Peyer's patch (tissue), 4 donors: ENCODE results near the gene TLX1. TPM values are rescaled to one million over a fixed set of nuclear protein-coding genes. Genes with fewer than 3 reads are reported as not detected.

ENCODE experiments used
- DNase-seq, 3 donors: peaks; one replicate each; pipeline ENCODE4 v3.0.0-alpha.2; 2017 to 2019
- H3K27ac ChIP-seq, 4 donors: fragments of 200-600 bp; sonication (generic); one replicate each; pipeline ENCODE4 v1.5.1; 2016 to 2019
- H3K27me3 ChIP-seq, 2 donors: fragments of 200-600 bp; sonication (generic); one replicate each; pipeline ENCODE4 v1.5.1; 2019
- H3K36me3 ChIP-seq, 3 donors: fragments of 200-600 bp; sonication (generic); one replicate each; pipeline ENCODE4 v1.5.1; 2016 to 2019
- H3K4me1 ChIP-seq, 4 donors: fragments of 200-600 bp; sonication (generic); one replicate each; pipeline ENCODE4 v1.5.1; 2016 to 2019
- H3K4me3 ChIP-seq, 4 donors: fragments of 200-600 bp; sonication (generic); 1 replicate in 3 of 4; 2 replicates in 1 of 4; pipeline ENCODE4 v1.5.1; 2016 to 2019; ENCODE audit warnings: mild to moderate bottlenecking in 1 of 4
- H3K9me3 ChIP-seq, 4 donors: fragments of 200-600 bp; sonication (generic); one replicate each; pipeline ENCODE4 v1.5.1; 2016 to 2019; ENCODE audit warnings: mild to moderate bottlenecking in 1 of 4
- POLR2A ChIP-seq, 2 donors: fragments of 450-650 bp; IDR thresholded peaks; one replicate each; pipeline ENCODE4 v1.5.1; 2017; ENCODE audit warnings: antibody characterized with exemption in 2 of 2, mild to moderate bottlenecking in 2 of 2, moderate library complexity in 2 of 2
- total RNA-seq, 4 donors: library from RNA; depleted of rRNA; stranded (reverse); fragments of >200 nt; gene quantifications; one replicate each; pipeline ENCODE4 v1.1.0, GENCODE V29; 2016
- TF ChIP-seq, protein P1 (sequence below), 6 experiments: fragments of 450-650 bp in 4 of 6; fragments of 200-600 bp in 2 of 6; sonication (generic) in 1 of 6; IDR thresholded peaks; one replicate each; pipeline ENCODE4 v1.5.1; 2017 to 2019; ENCODE audit warnings: antibody characterized with exemption in 6 of 6, mild to moderate bottlenecking in 3 of 6, moderate library complexity in 1 of 6

The TLX1 gene
- total RNA-seq, 4 donors from 2014 or later = 1.6 to 4.8 (median 3.2) TPM; not detected in 1

DNA sequence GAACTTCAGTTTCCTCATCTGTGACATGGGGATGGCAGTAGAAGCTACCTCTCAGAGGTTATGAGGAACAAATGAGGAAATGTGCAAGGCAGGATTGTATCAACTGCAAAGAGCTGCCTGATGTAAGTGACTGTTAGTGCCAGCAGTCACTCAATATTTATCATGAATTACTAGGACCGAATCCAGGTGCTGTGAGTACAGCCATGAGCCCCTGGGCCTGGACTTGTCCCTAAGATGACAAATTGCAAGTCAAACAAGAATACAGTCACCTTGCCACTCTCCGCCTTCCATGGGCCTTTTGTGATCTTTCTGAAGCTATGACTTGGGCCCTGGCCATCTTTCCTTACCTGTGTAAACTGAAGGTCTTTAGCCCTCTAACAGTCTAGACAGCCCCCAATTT is 27.7 kb upstream of the TLX1 start:
- no peak for TF ChIP-seq POLR2A (IDR thresholded peaks at IDR 0.05)
- TF ChIP-seq, protein P1, sequence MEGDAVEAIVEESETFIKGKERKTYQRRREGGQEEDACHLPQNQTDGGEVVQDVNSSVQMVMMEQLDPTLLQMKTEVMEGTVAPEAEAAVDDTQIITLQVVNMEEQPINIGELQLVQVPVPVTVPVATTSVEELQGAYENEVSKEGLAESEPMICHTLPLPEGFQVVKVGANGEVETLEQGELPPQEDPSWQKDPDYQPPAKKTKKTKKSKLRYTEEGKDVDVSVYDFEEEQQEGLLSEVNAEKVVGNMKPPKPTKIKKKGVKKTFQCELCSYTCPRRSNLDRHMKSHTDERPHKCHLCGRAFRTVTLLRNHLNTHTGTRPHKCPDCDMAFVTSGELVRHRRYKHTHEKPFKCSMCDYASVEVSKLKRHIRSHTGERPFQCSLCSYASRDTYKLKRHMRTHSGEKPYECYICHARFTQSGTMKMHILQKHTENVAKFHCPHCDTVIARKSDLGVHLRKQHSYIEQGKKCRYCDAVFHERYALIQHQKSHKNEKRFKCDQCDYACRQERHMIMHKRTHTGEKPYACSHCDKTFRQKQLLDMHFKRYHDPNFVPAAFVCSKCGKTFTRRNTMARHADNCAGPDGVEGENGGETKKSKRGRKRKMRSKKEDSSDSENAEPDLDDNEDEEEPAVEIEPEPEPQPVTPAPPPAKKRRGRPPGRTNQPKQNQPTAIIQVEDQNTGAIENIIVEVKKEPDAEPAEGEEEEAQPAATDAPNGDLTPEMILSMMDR (IDR thresholded peaks at IDR 0.05) = no peak
- H3K27ac ChIP-seq = no peak overlapping the region
- H3K4me1 ChIP-seq = no peaks in the 10 kb centered on the region
- no peaks in the 10 kb centered on the region for H3K36me3 ChIP-seq
- H3K9me3 ChIP-seq = no peaks in the 10 kb centered on the region
- H3K27me3 ChIP-seq = no peaks in the 10 kb centered on the region
- no peak overlapping the region for H3K4me3 ChIP-seq
- DNase-seq = no peak

DNA sequence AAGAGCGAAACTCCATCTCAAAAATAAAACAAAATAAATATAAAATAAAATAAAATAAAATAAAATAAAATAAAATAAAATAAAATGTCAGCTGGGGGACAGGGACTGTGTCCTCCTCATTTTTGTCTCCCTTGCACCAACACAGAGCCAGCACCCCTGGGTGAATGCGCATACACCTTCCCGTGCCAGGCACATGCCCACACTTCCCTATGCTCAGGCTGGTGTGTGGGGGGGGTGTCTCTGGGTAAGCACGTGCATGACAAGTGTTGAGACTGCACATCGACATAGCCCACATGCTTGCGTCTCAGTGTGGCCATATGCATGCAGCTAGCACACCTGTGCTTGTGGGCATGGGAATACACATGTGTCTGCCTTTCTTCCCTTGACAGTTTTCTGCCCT is 24.7 kb upstream of the TLX1 start:
- H3K36me3 ChIP-seq = no peaks in the 10 kb centered on the region
- H3K9me3 ChIP-seq = no peaks in the 10 kb centered on the region
- no peak overlapping the region for H3K27ac ChIP-seq
- TF ChIP-seq, protein P1 (IDR thresholded peaks at IDR 0.05) = no peak
- TF ChIP-seq POLR2A (IDR thresholded peaks at IDR 0.05) = no peak
- no peaks in the 10 kb centered on the region for H3K4me1 ChIP-seq
- no peak for DNase-seq
- H3K27me3 ChIP-seq = no peaks in the 10 kb centered on the region
- no peak overlapping the region for H3K4me3 ChIP-seq

GRCh38 chr10:101107771-101108170 is 23.3 kb upstream of the TLX1 start:
- Histone ChIP-seq H3K9me3 (no peaks in the 10 kb centered on the region), H3K27me3 (no peaks in the 10 kb centered on the region), H3K4me1 (no peaks in the 10 kb centered on the region), H3K27ac (no peak overlapping the region), H3K36me3 (no peaks in the 10 kb centered on the region), H3K4me3 (no peak overlapping the region)
- TF ChIP-seq, protein P1 (IDR thresholded peaks at IDR 0.05) = no peak
- no peak for TF ChIP-seq POLR2A (IDR thresholded peaks at IDR 0.05)
- DNase-seq = no peak

DNA sequence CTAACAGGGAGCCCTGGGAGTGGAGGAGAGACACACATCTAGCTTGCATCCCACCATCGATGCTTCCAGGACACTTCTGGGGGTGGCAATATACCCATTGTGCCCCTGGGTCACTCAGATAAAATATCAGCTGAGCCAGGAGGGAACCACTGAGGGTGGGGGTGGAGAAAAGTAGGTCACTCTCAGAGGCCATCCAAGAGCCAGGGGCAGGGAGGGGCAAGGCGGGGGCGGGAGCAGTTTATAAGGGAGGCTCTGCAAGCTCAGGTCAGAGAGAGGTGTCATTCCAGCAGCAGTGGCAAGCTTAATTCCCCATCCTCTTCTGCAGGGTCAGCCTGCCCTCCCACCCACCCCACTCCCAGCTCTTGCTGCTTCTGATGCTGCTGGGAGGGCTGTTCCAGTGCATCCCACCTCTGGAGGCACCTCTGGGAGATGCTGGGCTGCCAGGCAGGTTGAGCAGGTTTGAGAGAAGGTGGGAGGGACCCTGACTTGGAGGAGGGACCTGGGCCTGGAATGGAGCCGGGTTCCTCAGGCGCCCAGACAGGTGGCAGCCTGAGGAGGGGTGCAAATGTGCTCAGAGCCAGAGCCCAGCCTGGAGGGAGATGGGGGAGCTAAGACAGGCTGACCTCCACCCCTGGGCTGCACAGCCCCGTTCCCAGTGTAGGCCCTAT is 20.1 kb upstream of the TLX1 start:
- Histone ChIP-seq H3K9me3 (no peaks in the 10 kb centered on the region), H3K27ac (no peak overlapping the region), H3K27me3 (peaks cover 0 to 4% of the 10 kb centered on the region in 2 donors), H3K4me1 (no peaks in the 10 kb centered on the region), H3K36me3 (no peaks in the 10 kb centered on the region), H3K4me3 (no peak overlapping the region)
- DNase-seq = no peak
- TF ChIP-seq, protein P1 (IDR thresholded peaks at IDR 0.05) = no peak
- TF ChIP-seq POLR2A (IDR thresholded peaks at IDR 0.05) = no peak

DNA sequence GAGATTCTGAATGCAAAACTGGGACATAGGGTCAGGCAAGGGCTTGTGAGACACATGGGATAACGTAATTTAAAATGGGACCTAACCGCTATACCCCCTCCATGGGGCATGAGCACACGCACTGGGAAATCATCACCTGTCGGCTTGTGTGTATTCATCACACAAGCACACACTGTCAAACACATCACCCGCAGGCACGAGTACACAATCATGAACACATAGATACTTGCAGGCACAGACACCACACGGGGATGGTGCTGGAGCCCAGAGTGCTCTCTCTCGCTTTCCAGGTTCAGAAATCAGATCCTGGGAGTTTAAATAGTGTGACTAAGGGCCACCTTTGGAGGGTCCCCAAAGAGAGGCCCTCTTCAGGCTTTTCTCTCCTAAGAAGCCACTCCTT is 19.6 kb upstream of the TLX1 start:
- H3K27me3 ChIP-seq = peaks cover 0 to 4% of the 10 kb centered on the region in 2 donors

More for the DNA sequence above, 19.6 kb upstream of the TLX1 start:
- H3K9me3 ChIP-seq = no peaks in the 10 kb centered on the region
- no peak overlapping the region for H3K4me3 ChIP-seq
- TF ChIP-seq POLR2A (IDR thresholded peaks at IDR 0.05) = no peak
- TF ChIP-seq, protein P1 (IDR thresholded peaks at IDR 0.05) = no peak
- DNase-seq = no peak
- no peaks in the 10 kb centered on the region for H3K36me3 ChIP-seq
- H3K4me1 ChIP-seq = no peaks in the 10 kb centered on the region
- H3K27ac ChIP-seq = no peak overlapping the region
